ENCODE measurements around the gene FGF14. TPM values are rescaled to one million over a fixed set of nuclear protein-coding genes. Genes with fewer than 3 reads are reported as not detected.

Gene FGF14
- total RNA-seq, 2 experiments from 2014 or later: not detected

- Histone ChIP-seq H3K9me3 (ENCODE audit: low read length) (no peaks in the 10 kb centered on the region), H2AFZ (ENCODE audit: low read length) (no peak overlapping the region), H3K4me3 (ENCODE audit: low read depth, low read length, poor library complexity, severe bottlenecking) (no peak overlapping the region), H3K36me3 (ENCODE audit: insufficient read depth, low read length) (no peaks in the 10 kb centered on the region), H3K4me1 (ENCODE audit: insufficient read depth, low read length, poor library complexity, severe bottlenecking) (no peaks in the 10 kb centered on the region), H3K27ac (ENCODE audit: low read depth, low read length, poor library complexity, severe bottlenecking) (no peak overlapping the region), H3K4me2 (ENCODE audit: low read length) (no peak overlapping the region), H3K79me2 (ENCODE audit: insufficient read depth, low read depth, low read length) (no peaks in the 10 kb centered on the region), H3K9me2 (ENCODE audit: insufficient read depth, low read length) (no peaks in the 10 kb centered on the region), H4K20me1 (ENCODE audit: insufficient read depth, low read length) (no peaks in the 10 kb centered on the region)
- no TSS peak for BruUV-seq (replicated peaks)
- TF ChIP-seq CTCF (conservative IDR thresholded peaks at IDR 0.05; ENCODE audit: low read length): no peak
- TF ChIP-seq EZH2phosphoT487 (IDR thresholded peaks at IDR 0.05; ENCODE audit: borderline replicate concordance, low read depth, low read length): no peak
- intact Hi-C loops (cut with micrococcal nuclease; ENCODE audit: unreplicated experiment): no loop called here
- ChIA-PET POLR2A (no interaction called here), CTCF (ENCODE audit: unreplicated experiment) (no interaction called here)
- no peak for DNase-seq (ENCODE audit: low spot score)
These were observed 571.8 kb downstream of the FGF14 start for GRCh38 chr13:101830035-101830434.

DNA sequence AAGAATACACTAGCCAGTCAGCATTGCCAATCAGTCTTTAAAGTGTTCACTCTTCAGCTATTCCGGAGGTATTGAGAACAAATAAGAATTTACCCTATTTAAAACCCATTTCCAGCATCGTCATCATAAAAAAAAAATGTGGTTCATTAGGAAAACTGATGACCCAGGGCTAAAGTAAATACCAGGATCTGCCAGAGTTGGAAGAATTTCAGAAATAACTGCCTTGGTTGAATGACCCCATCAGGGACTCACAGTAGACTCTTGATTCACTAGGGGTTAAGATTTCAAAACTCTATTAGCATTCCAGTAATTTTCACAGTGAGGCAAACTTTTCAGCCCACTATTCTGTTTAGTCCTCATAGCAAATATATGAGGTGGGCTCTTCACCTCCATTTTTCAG is 572.4 kb downstream of the FGF14 start:
- Histone ChIP-seq H3K9me3 (ENCODE audit: low read length) (no peaks in the 10 kb centered on the region), H3K4me1 (ENCODE audit: insufficient read depth, low read length, poor library complexity, severe bottlenecking) (no peaks in the 10 kb centered on the region), H3K79me2 (ENCODE audit: insufficient read depth, low read depth, low read length) (no peaks in the 10 kb centered on the region), H3K27ac (ENCODE audit: low read depth, low read length, poor library complexity, severe bottlenecking) (no peak overlapping the region), H3K4me3 (ENCODE audit: low read depth, low read length, poor library complexity, severe bottlenecking) (no peak overlapping the region), H2AFZ (ENCODE audit: low read length) (no peak overlapping the region), H3K4me2 (ENCODE audit: low read length) (no peak overlapping the region), H3K36me3 (ENCODE audit: insufficient read depth, low read length) (no peaks in the 10 kb centered on the region), H3K9me2 (ENCODE audit: insufficient read depth, low read length) (no peaks in the 10 kb centered on the region), H4K20me1 (ENCODE audit: insufficient read depth, low read length) (no peaks in the 10 kb centered on the region)
- BruUV-seq (replicated peaks): no TSS peak
- intact Hi-C loops (cut with micrococcal nuclease; ENCODE audit: unreplicated experiment): no loop called here
- ChIA-PET POLR2A (no interaction called here), CTCF (ENCODE audit: unreplicated experiment) (no interaction called here)
- no peak for TF ChIP-seq EZH2phosphoT487 (IDR thresholded peaks at IDR 0.05; ENCODE audit: borderline replicate concordance, low read depth, low read length)
- DNase-seq (ENCODE audit: low spot score): no peak

DNA sequence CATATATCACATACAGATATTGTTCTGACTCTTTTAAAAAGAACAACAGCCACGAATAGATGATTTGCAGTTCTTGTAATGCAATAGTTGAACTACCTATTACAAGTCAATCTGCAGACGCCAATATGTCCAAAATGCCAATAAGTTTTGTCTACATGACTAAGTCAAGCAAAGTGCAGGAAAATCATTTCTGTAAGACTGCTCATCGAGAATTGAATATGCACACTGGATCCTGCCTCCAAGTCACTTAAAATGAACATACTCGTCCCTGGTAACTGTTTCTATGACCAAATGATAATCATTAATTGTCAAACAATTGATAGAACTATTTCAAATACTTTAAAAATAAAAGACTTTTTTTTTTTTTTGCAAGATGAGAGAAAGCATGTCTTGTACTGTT is 573.7 kb downstream of the FGF14 start:
- Histone ChIP-seq H3K4me2 (ENCODE audit: low read length) (no peak overlapping the region), H3K79me2 (ENCODE audit: insufficient read depth, low read depth, low read length) (no peaks in the 10 kb centered on the region), H3K9me2 (ENCODE audit: insufficient read depth, low read length) (no peaks in the 10 kb centered on the region), H3K36me3 (ENCODE audit: insufficient read depth, low read length) (no peaks in the 10 kb centered on the region), H4K20me1 (ENCODE audit: insufficient read depth, low read length) (no peaks in the 10 kb centered on the region), H3K4me3 (ENCODE audit: low read depth, low read length, poor library complexity, severe bottlenecking) (no peak overlapping the region), H2AFZ (ENCODE audit: low read length) (no peak overlapping the region), H3K9me3 (ENCODE audit: low read length) (no peaks in the 10 kb centered on the region), H3K4me1 (ENCODE audit: insufficient read depth, low read length, poor library complexity, severe bottlenecking) (no peaks in the 10 kb centered on the region), H3K27ac (ENCODE audit: low read depth, low read length, poor library complexity, severe bottlenecking) (no peak overlapping the region)
- CTCF ChIA-PET (ENCODE audit: unreplicated experiment): no interaction called here
- intact Hi-C loops (cut with micrococcal nuclease; ENCODE audit: unreplicated experiment): no loop called here
- POLR2A ChIA-PET: no interaction called here
- DNase-seq (ENCODE audit: low spot score): no peak
- no TSS peak for BruUV-seq (replicated peaks)
- TF ChIP-seq EZH2phosphoT487 (IDR thresholded peaks at IDR 0.05; ENCODE audit: borderline replicate concordance, low read depth, low read length) (no peak), CTCF (conservative IDR thresholded peaks at IDR 0.05; ENCODE audit: low read length) (no peak)
